CD4-positive, alpha-beta T cell (primary cell): ENCODE data around the gene SPECC1L. TPM values are rescaled to one million over a fixed set of nuclear protein-coding genes. Genes with fewer than 3 reads are reported as not detected.
A peak's percentile ranks its signal among the peaks of the same experiment; 100 is the strongest.

Experiments used
- ATAC-seq: fragments of 200-7000 bp; cut with Tn5 transposase; one replicate; pipeline ENCODE4 v1.10.0; 2022; ENCODE audit warnings: mild to moderate bottlenecking; ENCODE audit not compliant: poor library complexity
- CTCF ChIA-PET: fragments of 350-600 bp; sonication (Branson Sonifier 250); formaldehyde crosslinking; loops from one replicate; lab custom pipeline; 2021; ENCODE audit warnings: antibody characterized with exemption, inconsistent platforms; lab: Charles Lee
- POLR2A ChIA-PET: fragments of 350-600 bp; sonication (Branson Sonifier 250); formaldehyde crosslinking; loops from one replicate; lab custom pipeline; 2021; ENCODE audit warnings: antibody characterized with exemption, inconsistent platforms; lab: Charles Lee
- DNase-seq, 14 experiments: peaks; one replicate each; pipeline ENCODE4 v3.0.0-alpha.2; 2013 to 2020; ENCODE audit warnings: mixed read lengths in 2 of 14
- H3K27ac ChIP-seq, 2 donors: one replicate each; pipeline versions ENCODE4 v1.5.1 to v1.7.0; 2013; ENCODE audit warnings: low read length in 2 of 2, low read depth in 1 of 2, mild to moderate bottlenecking in 1 of 2
- H3K27me3 ChIP-seq, 2 experiments: 1 replicate in 1 of 2; 2 replicates in 1 of 2; pipeline versions ENCODE4 v1.6.1 to v1.7.0; 2013; ENCODE audit warnings: low read length in 2 of 2, control low read depth in 1 of 2, mild to moderate bottlenecking in 1 of 2, moderate library complexity in 1 of 2; ENCODE audit not compliant: insufficient read depth in 2 of 2, control insufficient read depth in 1 of 2
- H3K36me3 ChIP-seq: one replicate; pipeline ENCODE4 v1.6.1; 2013; ENCODE audit warnings: low read length, control low read depth; ENCODE audit not compliant: insufficient read depth
- H3K4me1 ChIP-seq: one replicate; pipeline ENCODE4 v1.6.1; 2013; ENCODE audit warnings: low read length, control low read depth; ENCODE audit not compliant: insufficient read depth
- H3K4me3 ChIP-seq: one replicate; pipeline ENCODE4 v1.5.1; 2013; ENCODE audit warnings: mild to moderate bottlenecking, low read length, moderate library complexity
- H3K9me3 ChIP-seq, 2 experiments: 1 replicate in 1 of 2; 2 replicates in 1 of 2; pipeline versions ENCODE4 v1.6.1 to v1.7.0; 2013; ENCODE audit warnings: low read length in 2 of 2, mild to moderate bottlenecking in 2 of 2, control low read depth in 1 of 2, moderate library complexity in 1 of 2; ENCODE audit not compliant: control insufficient read depth in 1 of 2, insufficient read depth in 1 of 2
- H3K27ac Mint-ChIP-seq: one replicate; pipeline ENCODE4 v1.8.0; 2020; ENCODE audit warnings: mixed read lengths
- H3K27me3 Mint-ChIP-seq: one replicate; pipeline ENCODE4 v1.8.0; 2021; ENCODE audit warnings: mixed read lengths
- H3K36me3 Mint-ChIP-seq: one replicate; pipeline ENCODE4 v1.8.0; 2021; ENCODE audit warnings: low read depth, mixed read lengths
- H3K4me1 Mint-ChIP-seq: one replicate; pipeline ENCODE4 v1.8.0; 2021; ENCODE audit warnings: low read depth, mixed read lengths
- H3K4me3 Mint-ChIP-seq: one replicate; pipeline ENCODE4 v1.8.0; 2020; ENCODE audit warnings: mild to moderate bottlenecking, mixed read lengths
- H3K9me3 Mint-ChIP-seq: one replicate; pipeline ENCODE4 v1.8.0; 2020; ENCODE audit warnings: mixed read lengths
- intact Hi-C, 2 experiments: fragments of 100-400 bp; cut with DNase I in 1 of 2; cut with micrococcal nuclease in 1 of 2; formaldehyde crosslinking; loops; one replicate each; pipeline versions ENCODE4 v1.15.1 to v1.9.0; 2023 to 2025; cut with DNase I, micrococcal nuclease
- total RNA-seq, 174 experiments: library from RNA in 2 of 174; stranded (reverse) in 2 of 174; gene quantifications; one replicate each; pipeline ENCODE4 v1.2.3 and lab custom pipeline; 2021 to 2026
- TF ChIP-seq, protein P1 (sequence below): fragments of 200-600 bp; IDR thresholded peaks from one replicate; pipeline ENCODE4 v1.8.0; 2022; ENCODE audit warnings: antibody characterized with exemption, mild to moderate bottlenecking

Gene SPECC1L
- total RNA-seq, 2 experiments from 2014 or later: 27.5 to 31.8 TPM

DNA sequence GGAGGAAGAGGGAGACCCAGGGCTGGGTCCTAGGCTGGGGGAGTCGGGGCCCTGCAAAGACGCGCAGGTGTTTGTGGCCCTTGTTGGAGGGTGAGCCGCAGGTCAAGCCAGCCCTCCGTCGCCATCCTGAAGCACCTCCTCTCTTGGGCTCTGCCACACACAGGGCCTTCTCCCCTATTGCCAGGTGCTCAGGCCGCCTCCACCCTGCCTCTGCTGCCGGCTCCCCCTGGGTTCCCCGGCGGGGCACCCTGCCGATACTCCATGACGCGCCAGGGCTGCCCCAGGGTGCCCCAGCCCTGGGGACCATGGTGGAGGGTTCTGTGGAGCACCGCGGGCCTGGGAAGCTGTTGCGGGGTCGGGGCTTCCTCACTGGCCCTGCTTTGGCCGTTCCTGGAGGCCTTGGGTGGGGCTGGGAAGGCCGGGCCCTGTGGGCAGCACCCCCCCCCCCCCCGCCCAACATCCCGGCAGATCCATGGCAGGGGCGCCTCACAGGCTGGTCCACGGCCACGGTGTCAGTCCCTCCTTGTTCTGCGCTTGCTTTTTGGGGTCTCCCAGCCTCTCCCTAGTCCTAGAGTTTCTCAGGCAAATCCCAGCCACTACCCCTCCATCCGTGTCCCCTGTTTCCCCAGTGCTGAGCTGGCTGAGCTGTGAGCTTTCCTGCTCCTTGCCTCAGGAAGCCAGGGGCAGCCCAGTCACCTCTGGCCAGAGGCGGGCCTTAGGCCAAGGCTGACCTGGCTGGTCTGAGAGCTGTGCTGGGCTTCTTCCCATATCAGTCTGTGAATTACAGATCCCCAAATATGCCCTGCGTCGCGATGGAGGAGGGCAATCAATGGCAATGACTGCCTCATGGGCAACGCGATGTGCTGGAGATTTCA, 154.5 kb downstream of the SPECC1L start:
- peaks cover 60% of the 10 kb centered on the region for H3K4me1 Mint-ChIP-seq
- ChIA-PET CTCF (interaction anchor here (1.6 to 2.2 kb wide), 3 partner anchors 10 to 77 kb away, joined by 7 to 17 read pairs (median 14); no protein-coding TSS in a partner anchor), POLR2A (interaction anchor here (1.1 to 3.3 kb wide), 4 partner anchors 10 to 129 kb away, joined by 3 to 17 read pairs (median 8); partner anchors contain the start of gene GUCD1)
- Histone ChIP-seq H3K27me3 (no peaks in the 10 kb centered on the region), H3K9me3 (no peaks in the 10 kb centered on the region), H3K4me3 (no peak overlapping the region), H3K36me3 (no peaks in the 10 kb centered on the region), H3K4me1 (peaks cover 65% of the 10 kb centered on the region), H3K27ac (no peak overlapping the region)
- H3K36me3 Mint-ChIP-seq: peaks cover 13% of the 10 kb centered on the region
- H3K27me3 Mint-ChIP-seq: no peaks in the 10 kb centered on the region
- ATAC-seq: no peak
- TF ChIP-seq, protein P1, sequence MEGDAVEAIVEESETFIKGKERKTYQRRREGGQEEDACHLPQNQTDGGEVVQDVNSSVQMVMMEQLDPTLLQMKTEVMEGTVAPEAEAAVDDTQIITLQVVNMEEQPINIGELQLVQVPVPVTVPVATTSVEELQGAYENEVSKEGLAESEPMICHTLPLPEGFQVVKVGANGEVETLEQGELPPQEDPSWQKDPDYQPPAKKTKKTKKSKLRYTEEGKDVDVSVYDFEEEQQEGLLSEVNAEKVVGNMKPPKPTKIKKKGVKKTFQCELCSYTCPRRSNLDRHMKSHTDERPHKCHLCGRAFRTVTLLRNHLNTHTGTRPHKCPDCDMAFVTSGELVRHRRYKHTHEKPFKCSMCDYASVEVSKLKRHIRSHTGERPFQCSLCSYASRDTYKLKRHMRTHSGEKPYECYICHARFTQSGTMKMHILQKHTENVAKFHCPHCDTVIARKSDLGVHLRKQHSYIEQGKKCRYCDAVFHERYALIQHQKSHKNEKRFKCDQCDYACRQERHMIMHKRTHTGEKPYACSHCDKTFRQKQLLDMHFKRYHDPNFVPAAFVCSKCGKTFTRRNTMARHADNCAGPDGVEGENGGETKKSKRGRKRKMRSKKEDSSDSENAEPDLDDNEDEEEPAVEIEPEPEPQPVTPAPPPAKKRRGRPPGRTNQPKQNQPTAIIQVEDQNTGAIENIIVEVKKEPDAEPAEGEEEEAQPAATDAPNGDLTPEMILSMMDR: no peak
- DNase-seq: no peak
- intact Hi-C loops: loop anchor here (2.0 to 10.0 kb wide), 6 partner anchors 42 to 640 kb away; no protein-coding TSS in a partner anchor
- H3K9me3 Mint-ChIP-seq: no peaks in the 10 kb centered on the region
- H3K4me3 Mint-ChIP-seq: peak overlapping the region; percentile 88
- H3K27ac Mint-ChIP-seq: peak overlapping the region; percentile 92

DNA sequence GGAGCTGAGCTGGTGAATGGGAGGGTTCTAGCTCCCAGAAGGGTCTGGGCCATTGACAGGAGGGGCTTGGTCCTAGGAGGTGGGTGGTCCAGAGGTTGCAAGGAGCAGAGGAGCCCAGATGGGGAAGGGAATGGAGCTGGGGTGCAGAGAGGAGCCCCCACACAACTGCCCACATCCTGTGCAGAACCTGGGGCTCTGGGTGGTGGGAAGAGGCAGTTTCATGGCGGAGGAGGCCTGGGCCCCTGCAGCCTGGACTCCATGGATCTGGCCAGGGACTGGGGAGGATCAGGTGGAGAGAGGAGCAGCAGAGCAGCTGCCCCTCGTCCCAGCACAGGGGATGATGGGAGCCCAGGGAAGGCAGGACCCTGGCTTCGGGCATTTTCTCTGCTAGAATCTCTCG, 155.8 kb downstream of the SPECC1L start:
- Mint-ChIP-seq H3K9me3 (no peaks in the 10 kb centered on the region), H3K4me3 (peak overlapping the region; percentile 88), H3K4me1 (peaks cover 69% of the 10 kb centered on the region), H3K36me3 (peaks cover 17% of the 10 kb centered on the region), H3K27me3 (no peaks in the 10 kb centered on the region), H3K27ac (peak overlapping the region; percentile 92)
- ChIA-PET CTCF (interaction anchor here (1.0 kb wide), 1 partner anchor 99 kb away, joined by 3 read pairs; no protein-coding TSS in a partner anchor), POLR2A (interaction anchor here (1.2 to 2.8 kb wide), 3 partner anchors 8 to 532 kb away, joined by 3 to 17 read pairs (median 9); partner anchors contain the start of genes GUCD1 and MIF)
- TF ChIP-seq, protein P1: no peak
- Histone ChIP-seq H3K9me3 (no peaks in the 10 kb centered on the region), H3K36me3 (peaks cover 6% of the 10 kb centered on the region), H3K27ac (peak overlapping the region; percentile 94 to 98), H3K4me1 (peaks cover 74% of the 10 kb centered on the region), H3K27me3 (no peaks in the 10 kb centered on the region), H3K4me3 (peak overlapping the region; percentile 70)
- ATAC-seq (no peak), DNase-seq (peak in 1 of 14 experiments; percentile 42)
- intact Hi-C loops: loop anchor here in 1 of 2 experiments (5.0 to 10.0 kb wide), 3 partner anchors 41 to 638 kb away; no protein-coding TSS in a partner anchor

DNA sequence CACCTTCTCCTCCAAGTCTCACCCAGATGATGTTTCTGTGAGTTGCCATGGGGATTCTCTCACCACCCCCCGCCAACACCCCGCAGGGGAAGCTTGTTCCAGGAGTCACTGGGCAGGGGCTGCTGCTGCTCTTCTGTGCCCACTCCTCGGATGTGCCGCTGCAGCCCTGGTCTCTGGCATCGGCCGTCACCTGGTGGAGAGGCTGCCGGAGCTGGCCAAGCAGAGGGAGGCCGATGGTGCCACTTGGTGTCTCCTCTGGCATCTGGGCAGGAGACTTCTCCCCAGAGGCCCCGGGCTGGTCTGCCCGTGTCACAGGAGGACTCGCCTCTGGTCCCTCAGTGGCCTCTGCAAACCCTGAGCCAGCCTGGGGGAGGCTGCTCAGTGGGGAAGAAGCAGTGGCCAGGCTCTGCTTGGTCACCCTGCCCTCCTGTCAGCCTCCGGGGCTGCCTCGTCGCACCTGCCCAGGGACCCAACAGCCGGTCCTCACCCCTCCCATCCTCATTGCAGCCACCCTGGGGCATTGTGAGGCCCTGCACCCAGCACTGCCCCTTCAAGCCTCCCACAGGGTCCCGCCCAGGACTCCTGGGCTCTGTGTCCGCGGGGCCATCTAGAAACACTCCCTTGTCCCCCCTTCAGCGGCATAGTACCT, 156.3 kb downstream of the SPECC1L start:
- CTCF ChIA-PET: interaction anchor here (0.6 to 2.1 kb wide), 3 partner anchors 98 to 378 kb away, joined by 3 to 8 read pairs (median 3); no protein-coding TSS in a partner anchor
- no peak for ATAC-seq
- H3K4me3 Mint-ChIP-seq: peak overlapping the region; percentile 88

More for the DNA sequence above, 156.3 kb downstream of the SPECC1L start:
- no peaks in the 10 kb centered on the region for H3K27me3 Mint-ChIP-seq
- Histone ChIP-seq H3K36me3 (peaks cover 7% of the 10 kb centered on the region), H3K27ac (peak overlapping the region; percentile 94 to 98), H3K9me3 (no peaks in the 10 kb centered on the region), H3K4me3 (peak overlapping the region; percentile 70), H3K4me1 (peaks cover 78% of the 10 kb centered on the region), H3K27me3 (no peaks in the 10 kb centered on the region)
- H3K9me3 Mint-ChIP-seq: no peaks in the 10 kb centered on the region
- POLR2A ChIA-PET: interaction anchor here (0.7 to 2.8 kb wide), 12 partner anchors 11 to 640 kb away, joined by 3 to 17 read pairs (median 5); partner anchors contain the start of genes CABIN1, GUCD1, MIF and SMARCB1
- H3K4me1 Mint-ChIP-seq: peaks cover 72% of the 10 kb centered on the region
- intact Hi-C loops: loop anchor here in 1 of 2 experiments (5.0 to 10.0 kb wide), 3 partner anchors 40 to 638 kb away; no protein-coding TSS in a partner anchor
- TF ChIP-seq, protein P1: no peak
- peaks cover 22% of the 10 kb centered on the region for H3K36me3 Mint-ChIP-seq
- H3K27ac Mint-ChIP-seq: peak overlapping the region; percentile 92
- peak in 4 of 14 experiments; percentile 24 to 51 (median 34) for DNase-seq
